Hematopoietic multipotent progenitor cell treated with erythropoietin and hydrocortisone succinate and interleukin-3 and kit ligand, for 15 days (in vitro differentiated cells): ENCODE data around the gene EMP3.
"Not testable (repeated sequence)": the region's sequence is repeated elsewhere in the genome, so short reads cannot be mapped to it uniquely, and the experiment has no call there.

ENCODE experiments used
- DNase-seq: peaks from one replicate; pipeline ENCODE4 v3.0.0-alpha.2; 2015; ENCODE audit warnings: low spot score

Gene EMP3

DNA sequence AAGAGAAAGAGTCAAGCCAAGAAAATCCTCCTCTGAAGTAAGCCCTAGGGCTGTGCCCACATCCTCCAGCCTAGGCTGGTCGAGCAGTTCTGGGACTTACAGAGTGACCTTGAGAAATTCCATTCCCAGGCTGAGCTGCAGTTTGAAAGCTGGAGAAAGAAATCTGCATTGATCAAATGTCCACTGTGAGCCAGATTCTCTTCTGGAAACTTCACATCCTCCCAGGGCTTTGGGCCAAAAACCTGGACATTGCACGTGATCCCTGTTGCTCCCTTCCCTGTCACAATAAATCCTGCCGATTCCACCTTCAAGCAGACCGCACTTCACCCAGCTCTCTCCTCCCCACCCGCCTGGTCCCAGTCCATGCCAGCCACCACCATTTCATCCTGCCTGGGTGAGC lies 22.7 kb downstream of the EMP3 start:
- DNase-seq, result no peak

- no peak for DNase-seq
Measured at GRCh38 chr19:48348737-48349136, 23.4 kb downstream of the EMP3 start.

GRCh38 chr19:48350856-48351255 lies 25.5 kb downstream of the EMP3 start:
- DNase-seq, result no peak

DNA sequence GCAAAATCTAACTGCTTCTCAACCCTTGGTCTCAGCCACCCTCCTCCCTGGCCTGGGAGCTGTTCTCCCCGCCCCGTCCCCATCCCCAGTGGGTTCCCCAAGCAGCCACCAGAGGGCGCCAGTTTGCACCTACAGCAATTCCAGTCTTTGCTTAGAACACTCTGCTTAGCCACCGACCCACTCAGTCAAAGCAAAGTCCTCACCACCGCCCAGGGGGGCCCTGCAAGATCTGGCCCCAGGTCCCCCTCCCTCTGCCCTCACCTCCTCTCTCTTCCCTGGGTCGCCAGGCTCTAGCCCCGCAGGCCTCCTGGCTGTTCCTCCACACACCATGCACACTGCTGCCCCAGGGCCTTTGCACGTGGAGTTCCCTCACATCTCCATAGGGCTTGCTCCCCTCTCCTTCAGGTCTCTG lies 26.0 kb downstream of the EMP3 start:
- peak; percentile 77 for DNase-seq

DNA sequence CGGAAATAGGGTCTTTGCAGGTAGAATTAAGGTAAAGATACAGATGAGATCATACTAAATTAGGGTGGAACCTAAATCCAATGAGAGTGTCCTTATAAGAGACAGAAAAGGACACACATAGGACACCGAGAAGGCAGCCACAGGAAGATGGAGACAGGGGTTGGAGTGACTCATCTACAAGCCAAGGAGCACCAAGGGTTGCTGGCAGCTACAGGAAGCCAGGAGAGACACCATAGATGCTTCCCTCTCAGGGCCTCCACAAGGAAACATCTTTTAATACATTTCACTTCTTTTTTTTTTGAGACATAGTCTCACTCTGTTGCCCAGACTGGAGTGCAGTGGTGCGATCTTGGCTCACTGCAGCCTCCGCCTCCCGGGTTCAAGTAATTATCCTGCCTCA lies 28.3 kb downstream of the EMP3 start:
- no peak for DNase-seq

DNA sequence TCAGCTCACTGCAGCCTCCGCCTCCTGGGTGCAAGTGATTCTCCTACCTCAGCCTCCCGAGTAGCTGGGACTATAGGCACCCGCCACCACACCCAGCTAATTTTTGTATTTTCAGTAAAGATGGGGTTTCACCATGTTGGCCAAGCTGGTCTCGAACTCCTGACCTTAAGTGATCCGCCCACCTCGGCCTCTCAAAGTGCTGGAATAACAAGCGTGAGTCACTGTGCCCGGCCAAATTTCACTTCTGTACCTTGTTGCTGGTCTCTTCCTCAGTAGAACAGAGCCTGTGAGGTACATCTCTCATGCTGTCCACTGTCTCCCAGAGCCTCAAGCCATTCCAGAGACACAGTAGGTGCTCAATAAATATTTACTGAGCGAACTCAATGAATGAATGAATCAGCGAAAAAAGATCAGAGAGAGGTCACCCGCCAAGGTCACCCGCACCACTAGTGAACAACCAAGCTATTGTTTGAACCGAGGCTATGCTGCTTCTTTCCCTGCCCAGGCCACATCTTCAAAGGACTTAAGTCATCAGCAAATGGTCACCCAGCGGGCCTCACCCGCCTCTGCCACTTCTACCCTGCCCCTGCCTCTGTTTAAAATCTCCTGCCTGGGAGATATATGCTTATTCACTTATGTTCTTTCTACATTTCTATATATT lies 29.1 kb downstream of the EMP3 start:
- no peak for DNase-seq

- DNase-seq, result no peak
Measured at GRCh38 chr19:48355365-48355954, 30.1 kb downstream of the EMP3 start.

DNA sequence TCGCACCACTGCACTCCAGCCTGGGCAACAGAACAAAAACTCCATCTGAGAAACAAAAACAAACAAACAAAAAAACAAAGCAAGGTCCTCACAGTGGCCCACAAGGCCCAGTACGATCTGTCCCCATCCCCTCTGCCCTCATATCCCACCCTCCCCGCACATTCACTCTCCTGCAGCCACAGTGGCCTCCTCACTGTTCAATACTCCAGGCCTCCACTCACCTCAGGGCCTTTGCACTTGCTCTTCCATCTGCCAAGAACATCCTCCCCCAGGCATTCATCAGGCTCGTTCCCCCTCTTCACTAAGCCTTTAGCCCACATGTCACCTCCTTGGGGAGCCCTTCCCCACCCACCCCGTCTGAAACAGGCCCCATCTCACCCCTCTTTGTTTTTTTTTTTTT lies 33.8 kb downstream of the EMP3 start:
- DNase-seq, result no peak

DNA sequence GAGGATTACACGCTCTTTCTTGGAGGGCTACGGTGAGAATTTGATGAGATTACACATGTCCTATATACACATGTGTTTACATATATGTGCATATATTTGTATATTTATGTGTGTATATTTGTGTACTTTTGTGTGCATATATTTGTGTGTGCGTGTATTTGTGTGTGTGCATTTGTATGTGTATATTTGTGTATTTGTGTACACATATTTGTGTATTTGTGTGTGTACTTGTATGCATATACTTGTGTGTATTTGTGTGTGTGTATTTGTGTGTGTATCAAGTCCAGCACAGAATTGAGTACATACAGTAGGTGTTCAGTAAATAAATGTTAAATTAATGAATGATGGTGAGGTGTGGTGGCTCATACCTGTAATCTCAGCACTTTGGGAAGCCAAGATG lies 36.6 kb downstream of the EMP3 start:
- DNase-seq, result no peak

DNA sequence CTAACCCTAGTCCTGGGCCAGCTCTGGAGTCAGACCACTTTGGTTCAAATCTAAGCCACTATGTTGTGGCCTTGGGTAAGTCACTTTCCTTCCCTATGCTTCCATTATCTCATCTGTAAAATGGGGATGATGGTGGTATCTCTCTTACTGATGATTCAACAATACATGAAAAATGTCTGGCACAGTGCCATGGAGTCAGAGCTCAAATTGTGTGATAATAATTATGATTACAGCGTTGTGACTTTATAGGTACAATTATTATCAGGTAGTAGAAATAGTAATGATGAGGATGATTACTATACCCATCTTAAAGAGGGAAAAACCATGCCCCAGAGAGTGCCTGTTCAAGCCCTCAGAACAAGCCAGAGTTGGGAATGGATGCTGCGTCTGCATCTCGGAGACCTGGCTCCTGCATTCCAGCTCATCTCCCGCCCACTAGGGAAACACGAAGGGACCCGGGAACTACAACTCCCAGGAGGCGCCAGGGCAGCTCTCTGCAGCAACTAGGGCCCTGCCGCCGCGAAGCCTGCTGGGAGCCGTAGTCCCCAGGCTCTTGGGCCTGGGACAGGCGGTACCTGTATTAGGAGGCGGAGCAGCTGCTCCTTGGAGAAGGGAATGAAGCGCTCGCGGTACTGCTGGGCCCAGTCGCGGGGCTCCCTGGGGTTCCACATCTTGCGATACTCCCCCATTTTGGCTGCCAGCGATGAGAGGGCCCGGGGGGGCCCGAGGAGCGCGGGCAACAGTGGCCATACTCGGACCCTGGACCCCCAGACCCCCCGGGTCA lies 37.6 kb downstream of the EMP3 start:
- peak; percentile 94 for DNase-seq

GRCh38 chr19:48363500-48363809 lies 38.1 kb downstream of the EMP3 start:
- DNase-seq, result no peak

DNA sequence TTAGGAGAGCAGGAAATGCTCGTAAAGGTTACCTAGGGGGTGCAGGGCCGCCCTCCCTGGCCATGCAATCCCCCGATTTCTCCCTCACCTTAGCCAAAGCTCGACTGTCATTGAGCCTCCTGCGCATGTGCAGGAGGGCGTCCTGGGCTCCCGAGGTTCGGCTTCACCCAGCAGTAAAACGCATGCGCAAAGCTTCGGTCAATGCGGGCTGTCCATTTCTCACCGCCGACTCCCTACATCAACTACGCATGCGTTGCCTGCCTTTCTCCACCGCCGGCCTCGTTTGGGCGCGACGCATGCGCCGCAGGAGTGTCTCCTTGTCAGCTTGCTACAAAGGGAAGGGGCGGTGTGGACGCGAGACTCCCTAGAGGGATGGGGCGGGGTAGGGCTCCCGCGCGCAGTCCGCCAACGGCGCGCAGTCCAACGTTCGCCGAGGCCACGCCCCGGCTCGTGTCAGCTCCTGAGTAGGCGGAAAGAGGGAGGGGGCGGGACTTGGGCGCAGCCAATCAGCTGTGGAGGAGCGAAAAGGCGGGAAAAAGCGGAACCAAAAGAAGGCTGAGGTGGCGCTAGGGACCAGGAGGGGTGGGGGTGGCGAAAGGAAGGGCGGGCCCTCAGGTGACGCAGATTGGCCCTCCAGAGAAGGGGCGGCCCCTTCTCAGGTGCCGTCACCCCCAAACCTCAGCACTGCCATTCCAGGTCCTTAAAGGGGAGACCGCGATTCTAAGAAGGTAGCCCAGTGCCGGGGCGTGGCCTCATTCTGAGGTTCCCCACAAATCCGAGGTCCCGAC lies 38.7 kb downstream of the EMP3 start, which contains the start of the genes SYNGR4 and TMEM143:
SYNGR4 (plus strand) TSS at position 558 of the 788 bp plus-strand sequence. CDS start 1,476 bp downstream, outside the sequence.
TMEM143 (minus strand) TSS at position 131 of the 788 bp plus-strand sequence; CDS start at position 111, 20 bp downstream.
- DNase-seq, result peak; percentile 99

- no peak for DNase-seq
Measured at GRCh38 chr19:48364598-48365348, 39.4 kb downstream of the EMP3 start.

DNA sequence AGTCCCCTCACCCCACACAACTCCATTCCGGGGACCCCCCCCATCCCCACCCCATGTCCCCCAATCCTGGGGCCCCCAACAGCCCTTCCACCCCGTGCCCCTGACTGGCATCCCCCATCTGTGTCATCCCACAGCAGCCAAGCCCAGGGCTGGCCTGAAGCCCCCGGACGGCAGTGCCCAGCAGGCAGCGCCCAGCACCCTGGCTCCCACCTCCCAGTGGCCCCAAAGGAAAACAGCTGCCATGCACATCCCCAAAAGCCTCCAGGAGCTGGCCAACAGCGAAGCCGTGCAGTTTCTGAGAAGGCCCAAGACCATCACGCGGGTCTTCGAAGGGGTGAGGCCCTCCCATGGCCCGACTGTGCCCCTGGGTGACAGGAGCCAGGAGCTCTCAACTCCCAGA lies 40.2 kb downstream of the EMP3 start:
- no peak for DNase-seq

DNA sequence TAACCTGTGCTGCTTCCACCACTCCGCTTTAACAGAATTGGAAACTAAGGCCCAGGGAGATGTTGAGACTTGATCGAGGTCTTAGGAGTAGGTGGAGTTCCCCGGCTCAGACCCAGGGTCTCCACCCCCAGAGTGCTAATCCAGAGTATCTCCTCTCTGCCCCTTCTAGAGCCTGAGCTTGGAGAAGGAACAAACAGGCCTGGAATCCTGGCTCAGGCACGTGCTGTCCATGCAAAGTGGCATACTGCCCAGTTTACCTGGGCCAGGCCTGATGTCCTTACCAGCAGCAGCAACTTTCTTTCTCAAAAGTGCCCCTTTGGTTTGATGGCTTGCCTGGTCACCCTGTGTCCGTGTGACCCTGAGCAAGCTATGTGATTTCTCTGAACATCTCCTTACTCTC lies 42.5 kb downstream of the EMP3 start:
- DNase-seq, result no peak

DNA sequence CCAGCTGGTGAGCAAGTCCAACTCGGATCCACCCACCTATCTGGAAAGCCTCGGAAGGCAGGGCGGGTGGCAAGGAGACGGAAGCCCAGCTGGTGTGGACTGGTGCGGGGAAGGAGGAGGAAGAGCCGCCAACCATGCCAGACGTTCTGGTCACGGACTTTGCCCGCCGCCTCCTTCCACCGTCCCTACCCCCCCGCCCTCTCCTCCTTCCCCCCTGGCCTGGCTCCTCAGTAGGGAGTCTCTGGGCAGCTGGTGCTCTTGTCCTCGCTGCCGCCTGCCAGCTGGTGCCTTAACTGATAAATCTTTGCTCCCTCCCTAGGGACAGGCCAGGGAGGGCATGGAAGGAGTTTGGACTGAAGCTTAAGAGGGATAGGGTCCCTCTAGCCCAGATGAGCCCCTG lies 43.6 kb downstream of the EMP3 start:
- DNase-seq, result no peak

DNA sequence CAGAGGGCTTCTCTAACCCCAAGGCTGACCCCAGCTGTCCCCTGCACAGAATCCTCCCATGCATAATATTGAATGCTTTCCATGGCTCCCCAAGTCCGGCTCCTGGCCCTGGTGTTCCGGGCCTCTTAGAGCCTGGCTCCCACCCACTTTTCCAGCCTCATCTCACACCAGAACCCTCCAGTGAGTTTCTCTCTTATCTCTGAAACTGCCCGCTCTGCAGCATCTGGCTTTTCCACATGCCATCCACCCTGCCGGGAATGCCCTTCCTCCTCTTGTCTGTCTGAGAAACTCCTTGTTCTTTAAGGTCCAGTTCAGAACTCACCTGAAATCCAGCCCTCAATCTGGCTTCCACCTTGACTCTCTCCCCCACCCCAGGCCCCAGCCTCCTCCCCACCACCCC lies 45.6 kb downstream of the EMP3 start:
- DNase-seq, result no peak

GRCh38 chr19:48371367-48371766 lies 46.0 kb downstream of the EMP3 start:
- DNase-seq, result no peak

DNA sequence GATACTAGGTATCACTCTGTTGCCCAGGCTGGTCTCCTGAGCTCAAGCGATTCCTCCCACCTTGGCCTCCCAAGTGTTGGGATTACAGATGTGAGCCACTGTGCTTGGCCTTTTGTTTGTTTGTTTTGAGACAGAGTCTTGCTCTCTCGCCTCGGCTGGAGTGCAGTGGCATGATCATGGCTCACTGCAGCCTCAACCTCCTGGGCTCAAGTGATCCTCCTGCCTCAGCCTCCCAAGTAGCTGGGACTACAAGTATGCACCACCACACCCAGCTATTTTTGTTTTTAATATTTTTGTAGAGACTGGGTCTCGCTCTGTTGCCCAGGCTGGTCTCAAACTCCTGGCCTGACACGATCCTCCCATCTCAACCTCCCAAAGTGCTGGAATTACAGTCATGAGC lies 46.4 kb downstream of the EMP3 start:
- not testable (repeated sequence) for DNase-seq

- no peak for DNase-seq
Measured at GRCh38 chr19:48372904-48373303, 47.6 kb downstream of the EMP3 start.

- DNase-seq, result no peak
Measured at GRCh38 chr19:48373567-48373966, 48.2 kb downstream of the EMP3 start.

- DNase-seq, result no peak
Measured at GRCh38 chr19:48378194-48378570, 52.8 kb downstream of the EMP3 start.
